Measurements from ENCODE around the gene ABITRAM.
"Not testable (repeated sequence)": the region's sequence is repeated elsewhere in the genome, so short reads cannot be mapped to it uniquely, and the experiment has no call there.

The ABITRAM gene, protein sequence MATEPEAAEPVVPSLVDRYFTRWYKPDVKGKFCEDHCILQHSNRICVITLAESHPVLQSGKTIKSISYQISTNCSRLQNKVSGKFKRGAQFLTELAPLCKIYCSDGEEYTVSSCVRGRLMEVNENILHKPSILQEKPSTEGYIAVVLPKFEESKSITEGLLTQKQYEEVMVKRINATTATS

DNA sequence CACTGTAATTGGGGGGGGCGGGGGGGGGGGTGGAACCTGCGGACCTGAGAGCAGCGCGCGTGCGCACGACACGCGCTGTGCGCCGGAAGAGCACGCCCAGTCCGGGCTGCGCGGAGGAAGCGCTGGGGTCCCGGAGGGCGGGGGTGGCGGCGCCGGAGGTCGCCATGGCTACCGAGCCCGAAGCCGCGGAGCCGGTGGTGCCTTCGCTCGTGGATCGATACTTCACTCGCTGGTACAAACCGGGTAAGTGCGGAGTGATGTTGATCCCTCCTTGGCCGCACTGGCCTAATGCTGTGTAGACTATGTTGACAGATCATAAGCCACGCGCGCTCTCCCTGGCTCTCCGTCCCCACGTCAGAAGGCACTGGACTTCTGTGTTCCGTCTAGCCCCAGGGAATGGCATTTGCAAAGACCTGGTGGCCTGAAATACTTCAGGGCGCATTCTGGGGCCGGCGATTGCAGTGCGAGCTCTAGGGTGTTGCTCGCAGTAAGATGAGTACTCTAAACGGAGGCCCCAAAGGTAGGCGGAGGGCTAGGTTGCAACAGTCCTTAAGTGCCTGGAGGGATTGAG lies at the start of gene ABITRAM:
ABITRAM (plus strand) TSS at position 78 of the 571 bp plus-strand sequence; CDS start at position 165, 87 bp downstream.
- peak; percentile 69 for DNase-seq (ENCODE audit: low read depth)

DNA sequence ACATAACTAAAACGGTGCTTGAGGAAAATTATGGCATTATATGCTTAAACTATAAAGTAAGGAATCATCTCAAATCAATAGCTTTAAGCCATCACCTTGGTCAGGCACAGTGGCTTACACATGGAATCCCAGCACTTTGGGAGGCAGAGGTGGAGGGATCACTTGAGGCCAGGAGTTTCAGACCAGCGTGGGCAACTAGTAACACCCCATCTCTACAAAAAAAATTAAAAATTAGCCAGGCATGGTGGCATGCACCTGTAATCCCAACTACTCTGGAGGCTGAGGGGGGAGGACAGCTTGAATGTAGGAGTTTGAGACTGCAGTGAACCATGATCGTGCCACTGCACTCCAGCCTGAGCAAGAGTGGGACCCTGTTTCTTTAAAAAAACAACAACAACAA lies 49.5 kb upstream of the ABITRAM start:
- no peak for DNase-seq (ENCODE audit: low read depth)

DNA sequence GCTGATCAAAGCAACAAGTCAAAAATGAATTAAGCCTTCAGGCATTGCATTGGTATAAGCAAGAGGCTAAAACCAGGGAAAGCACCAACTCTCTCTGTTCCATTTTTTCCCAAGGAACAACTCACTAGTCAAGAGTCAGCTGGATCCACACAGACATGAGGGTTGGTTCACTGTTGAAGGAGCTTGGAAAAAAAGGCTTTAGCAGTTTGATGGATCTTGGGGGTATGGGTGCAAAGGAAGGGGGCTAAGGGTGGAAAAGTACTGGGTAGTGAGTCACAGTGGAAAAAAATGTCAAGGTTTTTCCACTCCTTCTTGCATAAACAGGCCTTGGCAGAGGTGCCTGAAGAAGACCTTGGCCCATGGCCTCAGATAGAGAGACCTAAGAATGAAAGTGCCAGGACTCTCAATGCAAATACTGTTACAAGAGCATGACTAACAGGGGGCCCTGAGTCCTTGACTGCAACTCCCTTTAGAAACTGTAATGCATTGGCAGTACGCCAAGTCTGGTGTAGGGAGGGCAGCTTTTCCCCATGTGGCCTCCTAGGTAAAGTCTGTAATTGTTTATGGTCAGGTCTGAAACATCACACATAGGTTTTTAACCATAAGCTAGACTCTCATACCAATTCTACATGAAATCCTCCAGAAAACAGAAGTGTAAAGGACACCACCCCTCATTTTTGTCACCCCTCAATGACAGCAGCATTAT lies 48.4 kb upstream of the ABITRAM start:
- DNase-seq (ENCODE audit: low read depth): peak; percentile 37

DNA sequence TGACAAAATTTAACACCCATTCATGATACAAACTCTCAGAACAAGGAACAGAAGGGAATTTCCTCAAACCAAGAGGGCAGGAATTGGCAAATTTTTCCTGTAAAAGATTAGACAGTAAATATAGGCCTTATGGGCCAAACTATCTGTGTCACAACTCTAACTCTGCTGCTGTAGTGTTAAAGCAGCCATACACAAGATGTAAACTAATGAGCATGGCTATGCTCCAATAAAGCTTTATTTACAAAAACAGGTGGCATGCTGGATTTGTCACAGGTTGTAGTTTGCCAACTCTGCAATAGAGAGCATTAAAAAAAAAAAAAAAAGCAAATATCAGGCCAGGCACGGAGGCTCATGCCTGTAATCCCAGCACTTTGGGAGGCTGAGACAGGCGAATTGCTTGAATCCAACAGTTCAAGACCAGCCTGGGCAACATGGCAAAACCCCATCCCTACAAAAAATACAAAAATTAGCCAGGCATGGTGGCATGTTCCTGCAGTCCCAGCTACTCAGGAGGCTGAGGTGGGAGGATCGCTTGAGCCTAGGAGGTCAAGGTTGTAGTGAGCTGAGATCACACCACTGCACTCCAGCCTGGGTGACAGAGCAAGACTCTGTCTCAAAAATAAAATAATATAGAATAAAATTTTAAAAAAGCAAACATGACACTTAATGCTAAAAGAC lies 47.5 kb upstream of the ABITRAM start:
- not testable (repeated sequence) for DNase-seq (ENCODE audit: low read depth)

DNA sequence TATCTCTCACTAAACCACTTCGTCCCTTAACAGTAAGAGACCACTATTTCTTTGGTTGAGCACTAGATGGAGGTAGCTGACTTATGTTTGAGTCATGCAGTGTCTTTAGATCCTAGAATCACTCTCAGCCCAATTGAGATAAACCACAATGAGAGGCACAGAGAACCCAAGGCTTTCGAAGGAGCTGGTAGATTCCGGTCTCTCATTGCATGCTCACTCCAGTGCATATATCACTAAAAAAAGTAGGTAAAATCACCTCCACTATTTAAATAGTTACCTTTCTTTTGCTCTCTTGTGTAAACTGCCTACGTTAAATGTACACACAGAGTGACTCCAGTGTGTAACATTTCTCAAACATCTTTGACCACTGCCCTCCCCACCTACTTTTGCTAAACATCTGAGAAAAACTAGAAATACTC lies 44.5 kb upstream of the ABITRAM start:
- no peak for DNase-seq (ENCODE audit: low read depth)

DNA sequence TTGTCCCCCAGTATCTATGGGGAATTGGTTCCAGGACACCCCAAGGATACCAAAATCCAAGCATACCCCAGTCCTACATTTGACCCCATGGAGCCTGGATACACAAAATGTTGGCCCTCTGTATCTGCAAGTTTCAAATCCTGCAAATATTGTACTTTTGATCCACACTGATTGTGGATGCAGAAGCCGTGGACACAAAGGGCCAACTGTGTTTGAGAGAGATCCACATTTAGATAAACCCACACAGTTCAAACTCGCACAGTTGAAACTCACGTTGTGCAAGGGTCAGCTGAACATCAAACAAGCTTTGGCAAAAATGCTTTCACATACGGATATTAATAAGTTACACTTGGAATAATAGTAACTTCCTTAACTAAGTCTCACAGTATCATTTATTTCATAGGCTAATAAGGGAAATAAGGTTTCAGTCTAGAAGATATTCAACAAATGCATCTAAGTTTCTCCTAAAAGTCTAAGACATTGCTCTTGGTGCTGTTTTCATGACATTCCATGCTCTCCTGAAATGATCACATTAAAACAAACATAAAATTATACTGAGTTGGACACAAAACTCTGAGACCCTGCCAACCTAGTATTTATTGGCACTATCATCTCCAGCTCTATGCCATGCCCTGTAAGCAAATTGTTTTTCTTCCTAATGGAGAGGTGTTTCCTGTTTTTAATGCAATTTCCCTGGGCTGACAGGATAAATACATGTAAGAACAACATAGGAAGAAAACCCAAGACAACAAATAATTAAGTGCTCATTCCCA lies 39.8 kb upstream of the ABITRAM start:
- no peak for DNase-seq (ENCODE audit: low read depth)

DNA sequence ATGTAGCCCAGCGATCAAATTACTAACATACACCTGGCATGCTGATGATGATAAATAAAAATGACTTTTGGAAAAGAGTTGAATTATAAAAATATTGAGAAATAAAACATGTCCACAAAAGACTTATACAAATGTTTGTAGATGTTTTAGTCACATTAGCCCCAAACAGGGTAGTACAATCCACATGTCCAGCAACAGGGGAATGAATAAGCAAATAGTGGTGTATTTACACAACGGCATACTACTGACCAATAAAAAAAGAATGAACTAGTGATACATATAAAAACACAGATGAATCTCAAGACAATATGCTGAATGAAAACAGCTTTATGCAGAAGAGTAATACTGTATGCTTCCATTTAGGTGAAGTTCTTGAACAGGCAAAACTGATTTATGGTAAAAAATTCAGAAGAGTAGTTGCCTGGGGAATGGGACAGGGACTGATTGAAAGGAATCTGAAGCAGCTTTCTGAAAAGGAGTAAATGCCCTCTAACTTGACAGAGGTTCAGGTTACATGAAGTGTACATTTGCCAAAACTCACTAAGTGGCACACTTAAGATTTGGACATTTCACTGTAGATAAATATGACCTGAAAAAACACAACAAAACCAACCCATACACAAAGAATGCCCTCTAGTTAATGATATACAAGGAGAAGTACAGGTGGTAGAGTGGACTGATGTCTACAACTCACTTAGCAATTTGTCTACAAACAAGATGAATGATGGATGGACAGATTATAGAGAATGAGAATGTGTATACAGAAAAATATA lies 36.7 kb upstream of the ABITRAM start:
- no peak for DNase-seq (ENCODE audit: low read depth)

DNA sequence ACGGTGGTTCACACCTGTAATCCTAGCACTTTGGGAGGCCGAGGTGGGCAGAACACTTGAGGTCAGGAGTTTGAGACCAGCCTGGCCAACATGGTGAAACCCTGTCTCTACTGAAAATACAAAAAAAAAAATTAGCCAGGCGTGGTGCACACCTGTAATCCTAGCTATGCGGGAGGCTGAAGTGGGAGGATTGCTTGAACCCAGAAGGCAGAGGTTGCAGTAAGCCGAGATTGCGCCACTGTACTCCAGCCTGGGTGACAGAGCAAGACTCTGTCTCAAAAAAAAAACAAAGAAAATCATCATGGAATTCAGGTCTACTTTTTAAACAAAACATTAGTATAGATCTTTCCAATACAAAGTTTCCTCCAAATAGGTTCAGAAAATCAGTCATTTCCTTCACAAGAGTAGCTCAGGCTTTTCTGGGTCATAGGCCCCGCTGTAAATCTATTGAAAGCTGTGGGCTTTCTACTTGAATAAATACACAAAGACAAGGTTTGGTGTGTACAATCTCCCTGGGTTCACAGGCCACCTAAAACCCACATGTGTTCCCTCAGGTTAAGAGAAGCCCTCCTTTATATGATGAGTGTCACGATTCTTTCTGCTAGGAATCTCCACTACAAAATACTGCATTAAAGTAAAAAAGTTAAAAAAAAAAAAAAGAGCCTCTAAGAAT lies 35.0 kb upstream of the ABITRAM start:
- not testable (repeated sequence) for DNase-seq (ENCODE audit: low read depth)

DNA sequence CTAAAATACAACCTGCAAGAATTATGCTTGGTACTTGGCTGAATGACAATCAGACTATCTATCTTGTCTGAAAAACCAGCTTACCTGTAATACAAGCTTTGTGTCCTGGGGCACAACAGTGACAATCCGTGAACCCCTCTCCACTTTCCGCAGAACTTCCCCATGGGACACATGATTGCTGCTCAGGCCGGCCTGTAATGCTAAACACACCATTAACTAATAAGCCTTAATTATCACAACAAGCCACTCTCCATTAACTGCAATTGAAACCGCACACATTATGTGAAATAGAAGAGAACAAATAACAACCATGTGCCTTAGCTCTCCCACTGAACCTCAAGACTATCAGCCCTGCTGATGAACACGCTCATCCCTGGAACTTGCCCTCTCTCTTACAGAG lies 34.0 kb upstream of the ABITRAM start:
- no peak for DNase-seq (ENCODE audit: low read depth)

DNA sequence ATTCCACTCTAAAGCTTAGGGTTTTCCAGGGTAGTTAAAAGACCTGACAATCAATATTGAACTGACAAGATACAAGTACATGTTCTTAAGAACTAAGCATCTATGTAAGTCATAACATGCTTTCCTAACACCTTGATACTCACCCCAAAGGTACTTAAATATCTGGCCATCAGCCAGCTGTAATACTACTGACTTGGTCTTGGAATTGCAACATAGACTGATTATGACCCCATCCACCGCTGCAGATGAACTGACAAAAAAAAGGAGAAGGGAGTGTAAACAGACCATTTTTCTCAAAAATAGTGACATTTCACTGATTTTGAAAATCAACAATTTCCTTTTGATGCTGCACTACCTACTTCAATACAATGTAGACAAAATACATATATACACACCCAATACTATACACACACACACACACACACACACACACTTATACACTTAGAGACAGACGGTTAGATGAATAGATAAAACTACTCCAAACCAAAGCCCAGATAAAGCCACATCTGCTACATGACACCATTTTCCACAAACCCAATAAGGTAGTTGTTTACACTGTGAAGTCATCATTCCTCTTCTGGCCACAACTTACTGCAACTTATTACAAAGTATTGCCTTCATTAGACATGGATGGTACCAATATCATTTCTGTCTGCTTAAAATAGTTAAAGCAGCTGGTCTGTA lies 30.6 kb upstream of the ABITRAM start:
- DNase-seq (ENCODE audit: low read depth): no peak

DNA sequence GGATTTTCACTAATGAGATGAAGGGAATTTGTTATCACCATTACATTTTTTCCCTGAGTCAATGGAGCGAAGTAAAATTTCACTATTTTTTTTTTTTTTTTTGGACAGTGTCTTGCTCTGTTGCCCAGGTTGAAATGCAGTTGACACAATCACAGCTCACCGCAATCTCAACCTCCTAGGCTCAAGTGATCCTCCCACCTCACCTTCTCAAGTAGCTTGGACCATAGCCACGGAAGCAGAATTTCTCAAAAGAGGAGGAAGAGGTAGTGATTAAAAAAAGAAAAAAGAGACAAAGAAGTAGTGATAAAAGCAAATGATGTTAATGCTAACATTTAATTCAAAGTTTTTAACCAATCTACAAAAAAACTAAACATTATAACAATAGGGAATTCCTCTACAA lies 30.0 kb upstream of the ABITRAM start:
- no peak for DNase-seq (ENCODE audit: low read depth)

DNA sequence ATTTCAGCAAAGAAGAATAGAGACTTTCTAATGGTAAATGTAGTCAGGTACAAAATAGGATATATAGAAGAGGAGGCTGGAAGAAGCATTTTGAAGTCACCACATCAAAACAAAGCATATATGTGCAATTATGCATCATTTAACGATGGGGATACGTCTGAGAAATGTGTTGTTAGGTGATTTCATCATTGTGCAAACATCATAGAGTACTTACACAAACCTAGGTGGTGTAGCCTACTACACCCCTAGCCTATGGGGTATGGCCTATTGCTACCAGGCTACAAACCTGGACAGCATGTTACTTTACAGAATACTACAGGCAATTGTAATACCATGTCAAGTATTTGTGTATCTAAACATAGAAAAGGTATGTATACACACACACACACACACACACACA lies 28.7 kb upstream of the ABITRAM start:
- DNase-seq (ENCODE audit: low read depth): no peak

DNA sequence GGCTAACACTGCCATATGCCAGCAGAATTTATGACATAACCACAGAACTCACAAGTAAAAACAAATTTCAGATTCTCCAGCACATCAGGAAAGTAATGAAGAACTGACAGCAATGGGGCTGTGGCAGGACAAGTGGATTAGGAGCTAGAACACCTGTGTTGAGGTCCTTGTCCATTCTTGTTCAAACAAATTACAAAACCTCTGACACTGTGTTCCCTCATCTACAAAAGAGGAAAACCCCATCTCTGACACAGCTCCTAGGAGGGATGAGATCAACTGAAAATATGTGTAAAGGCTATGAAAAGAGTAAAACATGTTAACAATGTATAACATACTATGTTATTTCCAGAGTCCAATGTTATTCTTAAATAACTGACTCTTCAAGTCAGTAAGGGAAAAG lies 23.8 kb upstream of the ABITRAM start:
- no peak for DNase-seq (ENCODE audit: low read depth)

DNA sequence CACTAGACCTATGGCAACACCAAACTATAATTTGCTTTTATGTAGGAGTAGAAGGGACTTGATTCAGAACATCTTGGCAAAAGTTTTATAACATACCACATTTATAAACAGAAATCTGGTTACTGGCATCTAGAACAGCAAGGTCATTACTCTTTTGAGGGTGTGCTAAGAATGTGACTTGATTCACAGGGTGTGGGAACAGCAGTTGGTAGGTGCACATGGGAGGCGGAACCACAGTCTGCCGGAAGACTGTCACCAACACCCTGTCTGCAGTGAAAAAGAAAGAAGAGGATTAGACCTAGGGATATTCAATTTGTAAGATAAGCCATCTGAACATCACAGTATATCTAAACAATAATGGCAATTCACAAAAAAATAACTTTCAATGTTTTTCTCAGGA lies 23.3 kb upstream of the ABITRAM start:
- DNase-seq (ENCODE audit: low read depth): no peak

DNA sequence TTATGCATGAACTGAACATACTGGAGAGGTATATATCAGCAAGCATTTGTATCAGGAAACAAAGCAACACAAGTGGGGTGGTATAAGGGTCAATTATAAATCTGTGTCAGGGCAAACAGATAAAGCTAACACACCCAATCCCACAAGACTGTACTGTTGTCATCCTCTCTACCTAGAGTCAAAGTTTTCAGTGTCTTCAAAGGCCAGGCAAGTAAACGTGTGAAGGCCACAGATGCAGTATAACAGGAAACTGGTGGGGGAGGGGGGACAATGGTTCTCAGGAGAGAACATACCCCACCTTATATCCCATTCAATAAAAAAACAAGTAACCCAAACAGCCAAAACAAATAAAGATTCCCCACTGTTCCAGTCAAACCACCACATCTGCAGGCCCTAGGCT lies 22.4 kb upstream of the ABITRAM start:
- DNase-seq (ENCODE audit: low read depth): no peak

DNA sequence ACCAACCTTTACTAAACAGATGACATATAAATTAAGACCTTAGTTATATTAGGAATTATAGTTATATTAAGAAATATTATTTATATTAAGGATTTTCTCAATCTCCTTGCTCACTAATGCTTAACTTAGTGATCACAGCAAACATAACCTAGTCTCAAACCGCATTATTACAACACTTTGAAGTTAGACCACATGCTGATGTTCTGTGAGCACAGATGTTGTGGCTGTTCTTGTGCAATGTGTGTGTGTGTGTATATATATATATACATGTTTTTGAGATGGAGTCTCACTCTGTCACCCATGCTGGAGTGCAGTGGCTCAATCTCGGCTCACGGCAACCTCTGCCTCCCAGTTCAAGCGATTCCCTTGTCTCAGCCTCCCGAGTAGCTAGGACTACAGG lies 20.8 kb upstream of the ABITRAM start:
- DNase-seq (ENCODE audit: low read depth): no peak

DNA sequence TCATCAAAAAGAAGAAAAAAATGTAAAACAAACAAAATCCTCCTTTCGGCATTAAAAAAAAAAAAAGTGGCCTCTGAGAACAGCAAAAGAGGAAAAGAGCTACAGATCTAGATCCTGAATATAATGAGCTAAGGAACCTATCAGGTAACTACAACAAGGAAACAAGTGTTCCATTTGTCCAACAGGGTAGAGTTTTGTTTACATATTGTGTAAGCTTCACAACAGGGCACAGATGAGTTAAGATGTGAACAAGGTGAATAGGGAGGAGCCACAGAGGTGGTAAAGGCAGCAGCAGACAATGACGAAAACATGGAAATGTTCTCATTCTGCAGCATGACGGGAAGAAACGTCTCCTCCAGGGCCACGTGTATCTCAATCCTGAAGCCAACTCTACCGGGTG lies 14.7 kb upstream of the ABITRAM start:
- no peak for DNase-seq (ENCODE audit: low read depth)

DNA sequence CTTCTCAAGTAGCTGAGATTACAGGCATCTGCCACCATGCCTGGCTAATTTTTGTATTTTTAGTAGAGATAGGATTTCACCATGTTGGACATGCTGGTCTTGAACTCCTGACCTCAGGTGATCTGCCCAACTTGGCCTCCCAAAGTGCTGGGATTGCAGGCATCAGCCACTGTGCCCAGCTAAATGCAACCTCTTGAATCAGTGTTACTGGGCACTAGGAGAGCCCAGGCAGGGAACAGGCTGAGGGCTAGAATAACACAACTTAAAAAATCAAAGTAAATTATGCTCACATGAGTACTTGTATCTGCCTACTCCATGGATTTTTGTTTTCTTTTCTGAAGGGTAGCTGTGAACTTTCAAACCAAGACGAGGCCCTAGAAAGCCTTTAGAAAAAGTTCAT lies 13.8 kb upstream of the ABITRAM start:
- not testable (repeated sequence) for DNase-seq (ENCODE audit: low read depth)

DNA sequence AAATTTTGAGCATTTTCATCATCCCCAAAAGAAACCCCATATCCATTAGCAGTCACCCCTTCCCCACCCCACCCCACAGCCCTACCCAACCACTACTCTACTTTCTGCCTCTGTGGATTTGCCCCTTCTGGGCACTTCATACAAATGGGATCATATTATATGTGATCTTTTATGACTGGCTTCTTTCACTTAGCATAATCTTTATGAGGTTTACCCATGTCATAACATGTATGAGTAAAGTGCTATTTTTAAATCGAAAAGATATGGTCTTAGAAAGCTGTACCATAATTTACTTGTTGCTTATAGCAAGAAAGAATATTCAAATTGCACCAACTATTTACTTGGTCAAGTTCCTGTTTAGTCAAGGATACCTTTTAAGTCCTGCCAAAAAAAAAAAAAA lies 13.0 kb upstream of the ABITRAM start:
- DNase-seq (ENCODE audit: low read depth): no peak

DNA sequence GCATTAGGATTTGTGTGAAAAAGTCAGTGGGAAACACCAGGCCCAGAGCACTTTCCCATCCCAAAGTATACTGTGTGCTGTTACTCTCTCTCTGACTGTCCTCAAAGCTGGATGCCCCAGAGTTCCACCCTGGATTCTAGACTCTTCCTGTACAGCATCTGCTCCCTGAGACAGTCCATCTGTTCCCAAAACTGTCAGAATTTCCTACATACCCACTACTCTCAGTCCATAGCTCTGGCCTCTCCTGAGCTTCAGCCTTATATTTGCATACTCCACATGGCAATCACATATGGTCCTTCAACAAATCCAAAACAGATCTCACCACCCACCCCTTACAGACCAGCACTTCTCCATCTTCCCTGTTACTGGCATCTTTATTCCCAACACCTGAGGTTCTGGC lies 9.7 kb upstream of the ABITRAM start:
- DNase-seq (ENCODE audit: low read depth): no peak
